BLaER1 treated with 17β-estradiol and CSF1 and Interleukin-3, amounts not matched to agents 10 nM and 100 nM (cell line): ENCODE data around the gene MCM9.

ENCODE experiments used
- H3K27ac ChIP-seq, 11 experiments: shearing (Covaris generic); formaldehyde crosslinking; 2 replicates each; pipeline ENCODE4 v1.8.1; 2022
- H3K27me3 ChIP-seq, 11 experiments: shearing (Covaris generic); formaldehyde crosslinking; 2 replicates each; pipeline ENCODE4 v1.8.1; 2022
- H3K36me3 ChIP-seq, 11 experiments: shearing (Covaris generic); formaldehyde crosslinking; 2 replicates each; pipeline ENCODE4 v1.8.1; 2022
- H3K4me1 ChIP-seq, 10 experiments: shearing (Covaris generic); formaldehyde crosslinking; 2 replicates each; pipeline ENCODE4 v1.8.1; 2022
- H3K4me2 ChIP-seq, 11 experiments: shearing (Covaris generic); formaldehyde crosslinking; 2 replicates each; pipeline ENCODE4 v1.8.1; 2022
- H3K4me3 ChIP-seq, 10 experiments: shearing (Covaris generic); formaldehyde crosslinking; 2 replicates each; pipeline ENCODE4 v1.8.1; 2022
- H3K9ac ChIP-seq, 11 experiments: shearing (Covaris generic); formaldehyde crosslinking; 2 replicates each; pipeline ENCODE4 v1.8.1; 2022
- H3K9me3 ChIP-seq, 11 experiments: shearing (Covaris generic); formaldehyde crosslinking; replicated peaks in 1 of 11; 2 replicates each; pipeline ENCODE4 v1.8.1; 2022
- H4K20me1 ChIP-seq, 11 experiments: shearing (Covaris generic); formaldehyde crosslinking; 2 replicates each; pipeline ENCODE4 v1.8.1; 2022
- Cebpa-rat ChIP-seq, 11 experiments: shearing (Covaris generic); IDR thresholded peaks; 2 replicates each; pipeline ENCODE4 v1.8.1; 2022

The MCM9 gene

GRCh38 chr6:118786596-118787453 lies 148.1 kb downstream of the MCM9 start:
- no peaks in the 10 kb centered on the region for H3K9me3 ChIP-seq
- H3K9ac ChIP-seq = no peak overlapping the region
- H3K4me2 ChIP-seq = peak overlapping the region in 2 of 11 experiments; percentile 48; a peak in 2 of 22 replicates
- no peak overlapping the region for H3K27ac ChIP-seq
- no peaks in the 10 kb centered on the region for H3K27me3 ChIP-seq
- no peaks in the 10 kb centered on the region for H4K20me1 ChIP-seq
- no peak for TF ChIP-seq Cebpa-rat (IDR thresholded peaks at IDR 0.05)
- H3K4me3 ChIP-seq = no peak overlapping the region
- peaks cover 7 to 30% (median 8%) of the 10 kb centered on the region in 10 experiments; a peak in 18 of 20 replicates for H3K4me1 ChIP-seq
- no peaks in the 10 kb centered on the region for H3K36me3 ChIP-seq

GRCh38 chr6:118785601-118786000 lies 149.4 kb downstream of the MCM9 start:
- no peaks in the 10 kb centered on the region for H4K20me1 ChIP-seq
- H3K4me3 ChIP-seq = no peak overlapping the region
- no peaks in the 10 kb centered on the region for H3K9me3 ChIP-seq
- peaks cover 7 to 41% (median 8%) of the 10 kb centered on the region in 10 experiments; a peak in 18 of 20 replicates for H3K4me1 ChIP-seq
- no peak overlapping the region for H3K4me2 ChIP-seq
- no peak overlapping the region for H3K9ac ChIP-seq
- no peaks in the 10 kb centered on the region for H3K27me3 ChIP-seq
- no peak for TF ChIP-seq Cebpa-rat (IDR thresholded peaks at IDR 0.05)
- no peak overlapping the region for H3K27ac ChIP-seq
- H3K36me3 ChIP-seq = no peaks in the 10 kb centered on the region

- Histone ChIP-seq H3K27me3 (no peaks in the 10 kb centered on the region), H3K27ac (no peak overlapping the region), H3K9me3 (no peaks in the 10 kb centered on the region), H3K36me3 (no peaks in the 10 kb centered on the region), H3K4me3 (no peak overlapping the region), H3K4me1 (peaks cover 7 to 50% (median 8%) of the 10 kb centered on the region in 10 experiments; a peak in 18 of 20 replicates), H4K20me1 (no peaks in the 10 kb centered on the region), H3K4me2 (peak overlapping the region in 3 of 11 experiments; percentile 25 to 67 (median 38); a peak in 4 of 22 replicates), H3K9ac (no peak overlapping the region)
- TF ChIP-seq Cebpa-rat (IDR thresholded peaks at IDR 0.05) = no peak
These were observed 150.3 kb downstream of the MCM9 start for GRCh38 chr6:118784641-118785164.

GRCh38 chr6:118783931-118784550 lies 150.9 kb downstream of the MCM9 start:
- Histone ChIP-seq H3K4me1 (peaks cover 7 to 54% (median 8%) of the 10 kb centered on the region in 10 experiments; a peak in 18 of 20 replicates), H3K4me2 (peak overlapping the region in 2 of 11 experiments; percentile 38 to 67; a peak in 4 of 22 replicates), H3K27ac (no peak overlapping the region), H3K27me3 (no peaks in the 10 kb centered on the region), H3K9me3 (no peaks in the 10 kb centered on the region), H3K4me3 (no peak overlapping the region), H3K36me3 (no peaks in the 10 kb centered on the region), H4K20me1 (no peaks in the 10 kb centered on the region), H3K9ac (no peak overlapping the region)
- no peak for TF ChIP-seq Cebpa-rat (IDR thresholded peaks at IDR 0.05)

- Histone ChIP-seq H3K4me1 (peaks cover 1 to 45% (median 3%) of the 10 kb centered on the region in 10 experiments; a peak in 16 of 20 replicates), H3K4me3 (no peak overlapping the region), H3K9ac (no peak overlapping the region), H3K4me2 (no peak overlapping the region), H3K27me3 (no peaks in the 10 kb centered on the region), H3K9me3 (no peaks in the 10 kb centered on the region), H4K20me1 (no peaks in the 10 kb centered on the region), H3K36me3 (no peaks in the 10 kb centered on the region), H3K27ac (no peak overlapping the region)
- TF ChIP-seq Cebpa-rat (IDR thresholded peaks at IDR 0.05) = no peak
These were observed 152.3 kb downstream of the MCM9 start for GRCh38 chr6:118782651-118783050.

GRCh38 chr6:118781897-118782296 lies 153.1 kb downstream of the MCM9 start:
- Histone ChIP-seq H3K9ac (no peak overlapping the region), H3K36me3 (no peaks in the 10 kb centered on the region), H4K20me1 (no peaks in the 10 kb centered on the region), H3K27ac (no peak overlapping the region), H3K4me3 (no peak overlapping the region), H3K27me3 (no peaks in the 10 kb centered on the region), H3K4me2 (no peak overlapping the region), H3K4me1 (peaks cover 0 to 43% (median 4%) of the 10 kb centered on the region in 10 experiments; a peak in 9 of 20 replicates), H3K9me3 (no peaks in the 10 kb centered on the region)
- TF ChIP-seq Cebpa-rat (IDR thresholded peaks at IDR 0.05) = no peak

- Histone ChIP-seq H3K27ac (peak overlapping the region in 1 of 11 experiments; percentile 37; a peak in 2 of 22 replicates), H3K27me3 (no peaks in the 10 kb centered on the region), H3K9me3 (no peaks in the 10 kb centered on the region), H3K36me3 (no peaks in the 10 kb centered on the region), H3K9ac (no peak overlapping the region), H4K20me1 (no peaks in the 10 kb centered on the region), H3K4me3 (no peak overlapping the region), H3K4me1 (peaks cover 0 to 53% (median 5%) of the 10 kb centered on the region in 10 experiments; a peak in 9 of 20 replicates), H3K4me2 (peak overlapping the region in 2 of 11 experiments; percentile 68 to 73; a peak in 4 of 22 replicates)
- TF ChIP-seq Cebpa-rat (IDR thresholded peaks at IDR 0.05) = no peak
These were observed 154.3 kb downstream of the MCM9 start for GRCh38 chr6:118780668-118781067.

GRCh38 chr6:118776607-118777549 lies 158.1 kb downstream of the MCM9 start:
- Histone ChIP-seq H3K4me3 (no peak overlapping the region), H3K4me2 (peak overlapping the region in 3 of 11 experiments; percentile 15 to 45 (median 16); a peak in 3 of 22 replicates)

More at GRCh38 chr6:118776607-118777549, 158.1 kb downstream of the MCM9 start:
- H3K27me3 ChIP-seq = no peaks in the 10 kb centered on the region
- H3K9me3 ChIP-seq = no peaks in the 10 kb centered on the region
- H3K9ac ChIP-seq = no peak overlapping the region
- peaks cover 0 to 46% (median 5%) of the 10 kb centered on the region in 10 experiments; a peak in 9 of 20 replicates for H3K4me1 ChIP-seq
- H4K20me1 ChIP-seq = no peaks in the 10 kb centered on the region
- H3K27ac ChIP-seq = no peak overlapping the region
- no peak for TF ChIP-seq Cebpa-rat (IDR thresholded peaks at IDR 0.05)
- no peaks in the 10 kb centered on the region for H3K36me3 ChIP-seq
